ENCODE data around the gene KRT1.

The KRT1 gene

DNA sequence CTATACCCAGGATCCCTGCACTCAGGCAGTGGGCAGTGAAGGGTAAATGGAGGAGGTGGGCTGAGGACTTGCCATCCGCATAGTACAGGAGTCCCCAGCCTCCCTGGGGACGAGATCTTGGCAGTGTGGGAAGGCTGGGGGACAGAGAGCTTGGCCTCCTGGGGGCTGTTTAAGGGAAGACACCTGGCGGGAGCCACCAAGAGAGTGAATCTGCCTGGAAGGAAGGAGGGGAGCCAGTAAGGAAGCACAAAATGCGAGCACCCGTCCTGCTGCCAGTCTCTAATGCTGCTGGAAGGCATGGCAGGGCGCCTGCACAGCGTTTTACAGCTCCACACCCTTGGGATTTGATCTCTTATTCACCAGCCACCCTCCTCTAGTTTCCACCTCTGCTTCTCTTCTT, 20.8 kb downstream of the KRT1 start:
- no peak for DNase-seq

GRCh38 chr12:52658196-52658595, 22.0 kb downstream of the KRT1 start:
- DNase-seq, result no peak

- no peak for DNase-seq
These were observed 22.8 kb downstream of the KRT1 start for GRCh38 chr12:52657250-52657902.

GRCh38 chr12:52656616-52657015, 23.6 kb downstream of the KRT1 start:
- no peak for DNase-seq

- DNase-seq, result no peak
These were observed 24.5 kb downstream of the KRT1 start for GRCh38 chr12:52655720-52656124.

DNA sequence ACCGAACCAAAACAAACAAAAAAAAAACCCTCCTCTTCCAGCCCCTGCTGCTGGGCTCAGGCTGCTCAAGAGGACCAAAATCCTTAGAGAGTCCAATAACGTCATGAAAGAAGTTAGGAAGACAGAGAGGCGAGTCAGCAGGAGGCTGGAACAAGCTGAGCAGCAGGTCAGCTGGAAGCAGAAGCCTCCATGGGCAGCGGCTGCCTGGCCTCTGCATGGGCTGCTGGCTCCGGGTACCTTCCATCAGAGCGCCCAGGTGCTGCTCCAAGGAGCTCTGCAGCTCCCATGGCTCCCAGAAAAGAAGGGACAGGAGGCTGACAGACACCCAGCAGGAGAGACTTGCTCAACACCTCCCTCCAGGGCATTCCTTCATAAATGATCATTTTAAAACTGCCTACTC, 25.0 kb downstream of the KRT1 start:
- no peak for DNase-seq

GRCh38 chr12:52651726-52652261, 28.4 kb downstream of the KRT1 start, which contains the start of gene KRT2:
KRT2 (minus strand) TSS chr12:52652211; CDS start chr12:52652142, 69 bp downstream.
- no peak for DNase-seq

GRCh38 chr12:52650520-52651081, 29.6 kb downstream of the KRT1 start:
- DNase-seq, result no peak

GRCh38 chr12:52649066-52649465, 31.1 kb downstream of the KRT1 start:
- no peak for DNase-seq

DNA sequence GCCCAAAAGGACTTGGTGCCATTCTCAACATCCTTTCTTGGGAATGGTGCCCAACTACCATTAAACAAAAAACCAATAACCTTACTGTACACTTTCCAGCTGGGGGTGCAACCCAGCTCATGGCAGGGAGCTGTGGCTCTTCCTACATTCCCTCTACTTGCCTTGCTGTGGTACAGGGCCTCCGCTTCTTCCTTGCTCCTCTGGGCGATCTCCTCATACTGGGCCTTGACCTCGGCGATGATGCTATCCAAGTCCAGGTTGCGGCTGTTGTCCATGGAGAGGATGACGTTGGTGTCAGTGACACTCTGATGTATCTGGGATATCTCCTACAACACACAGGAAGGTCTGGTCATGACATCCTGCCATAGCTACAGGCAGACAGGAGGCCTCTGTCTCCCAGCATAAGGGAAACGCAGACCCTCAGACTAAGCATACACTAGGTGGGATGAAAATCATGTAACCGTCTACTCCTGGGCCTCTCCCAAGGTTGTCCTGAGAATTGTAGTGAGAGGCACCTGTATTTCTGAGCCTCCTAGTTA, 32.1 kb downstream of the KRT1 start:
- DNase-seq, result no peak

GRCh38 chr12:52647601-52648000, 32.6 kb downstream of the KRT1 start:
- no peak for DNase-seq

DNA sequence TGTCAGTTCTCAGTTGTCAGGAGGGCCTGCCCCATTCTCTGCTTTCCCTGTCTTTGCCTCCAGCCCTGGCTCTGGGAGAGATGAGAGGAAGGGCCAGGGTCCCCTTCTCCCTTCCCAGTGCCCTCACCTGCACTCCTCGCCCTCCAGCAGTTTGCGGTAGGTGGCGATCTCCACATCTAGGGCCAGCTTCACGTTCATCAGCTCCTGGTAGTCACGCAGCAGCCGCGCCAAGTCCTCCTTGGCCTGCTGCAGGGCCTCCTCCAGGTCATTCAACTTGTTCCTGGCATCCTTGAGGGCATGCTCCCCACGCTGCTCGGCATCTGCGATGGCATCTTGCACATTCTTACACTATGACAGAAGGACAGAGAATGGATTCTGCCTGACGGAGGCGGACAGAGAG, 33.6 kb downstream of the KRT1 start:
- no peak for DNase-seq

DNA sequence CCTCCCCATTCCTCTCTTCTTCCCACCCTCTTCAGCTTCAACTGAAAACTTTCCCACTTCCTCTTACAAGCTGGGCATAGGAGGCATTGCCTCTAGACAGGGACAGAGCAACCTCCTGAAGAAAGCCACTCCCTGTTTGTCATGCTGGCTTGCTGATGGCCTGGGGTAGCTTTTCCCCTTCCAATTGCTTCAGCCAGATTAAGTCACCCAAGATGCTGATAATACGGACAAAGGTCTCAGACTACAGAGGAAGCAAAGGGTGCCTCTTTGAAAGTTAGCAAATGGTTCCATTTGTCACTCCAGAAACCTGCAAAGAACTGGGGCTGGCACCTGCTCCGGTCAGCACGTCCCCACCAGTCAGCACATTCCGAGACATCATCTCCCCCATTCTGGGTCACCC, 34.2 kb downstream of the KRT1 start:
- peak; percentile 77 for DNase-seq

- peak; percentile 9 for DNase-seq
These were observed 35.0 kb downstream of the KRT1 start for GRCh38 chr12:52645120-52645761.

- DNase-seq, result no peak
These were observed 36.2 kb downstream of the KRT1 start for GRCh38 chr12:52644078-52644415.

- DNase-seq, result no peak
These were observed 36.8 kb downstream of the KRT1 start for GRCh38 chr12:52643233-52644077.

GRCh38 chr12:52641468-52641867, 38.7 kb downstream of the KRT1 start:
- DNase-seq, result no peak

DNA sequence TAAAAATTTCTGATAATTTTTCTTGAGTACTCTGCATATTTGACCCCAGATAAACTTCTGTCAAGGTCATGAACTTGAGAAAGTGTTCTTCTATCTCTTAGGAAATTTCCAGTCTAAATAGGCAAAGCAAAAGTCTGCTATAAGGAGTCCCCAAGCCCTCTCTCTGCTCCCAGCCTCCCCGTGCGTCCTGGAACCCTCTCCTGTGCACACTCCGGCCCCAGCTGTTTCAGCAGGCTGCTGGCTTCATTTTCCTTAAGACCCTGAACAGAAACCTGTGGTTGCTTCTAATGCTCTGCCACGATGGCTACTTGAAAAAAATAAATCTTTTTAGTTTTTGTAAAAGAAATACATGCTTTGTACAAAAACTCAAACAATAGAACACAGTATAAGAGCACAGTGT, 42.9 kb downstream of the KRT1 start:
- DNase-seq, result no peak

DNA sequence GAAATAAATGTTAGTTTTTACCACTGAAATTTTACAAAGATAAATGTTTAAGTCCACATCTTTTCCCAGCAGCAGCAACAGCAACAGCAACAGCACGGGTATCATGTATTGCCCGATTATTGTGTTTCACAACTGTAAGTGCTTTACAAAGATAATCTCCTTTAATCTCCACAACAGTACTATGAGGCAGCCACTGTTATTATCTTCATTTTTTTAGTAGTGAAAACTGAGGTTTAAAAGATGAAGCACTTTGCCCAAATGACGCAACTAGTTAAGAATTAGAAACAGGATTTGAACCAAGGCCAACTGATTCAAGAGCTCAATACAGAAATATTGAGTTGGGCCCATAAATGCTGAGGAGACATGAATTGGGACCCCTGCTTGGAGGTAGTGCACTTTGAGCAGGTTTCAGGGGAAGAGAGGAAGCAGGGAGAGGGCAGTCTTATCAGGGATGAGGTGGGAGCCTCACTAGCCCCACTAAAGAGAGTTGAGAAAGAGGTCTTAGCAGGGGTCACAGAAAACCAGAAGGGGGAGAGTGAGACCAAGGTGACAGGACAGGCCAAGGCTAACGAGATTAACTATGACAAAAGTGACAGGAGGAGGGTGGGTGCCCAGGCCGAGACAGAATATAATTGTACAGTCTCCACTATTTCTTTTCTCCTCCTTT, 43.5 kb downstream of the KRT1 start:
- no peak for DNase-seq

DNA sequence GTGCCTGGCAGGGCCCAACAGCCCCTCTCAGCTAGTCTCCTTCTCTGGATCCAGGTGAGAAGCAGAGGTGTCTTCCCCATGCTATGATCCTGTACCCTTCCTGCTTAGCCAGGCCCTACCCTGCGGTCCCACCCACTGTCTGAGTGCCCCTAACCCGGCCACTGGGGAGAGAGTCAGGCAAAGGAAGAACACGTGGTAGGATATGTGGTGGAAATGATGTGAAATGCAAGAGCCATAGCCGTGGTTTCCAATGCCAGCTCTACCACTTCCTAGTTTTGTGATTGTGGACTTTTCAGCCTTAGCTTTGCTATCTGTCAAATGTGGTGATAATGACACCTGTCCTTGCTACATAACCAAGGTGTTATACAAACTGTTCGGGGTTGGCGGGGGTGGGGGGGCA, 44.0 kb downstream of the KRT1 start:
- no peak for DNase-seq

DNA sequence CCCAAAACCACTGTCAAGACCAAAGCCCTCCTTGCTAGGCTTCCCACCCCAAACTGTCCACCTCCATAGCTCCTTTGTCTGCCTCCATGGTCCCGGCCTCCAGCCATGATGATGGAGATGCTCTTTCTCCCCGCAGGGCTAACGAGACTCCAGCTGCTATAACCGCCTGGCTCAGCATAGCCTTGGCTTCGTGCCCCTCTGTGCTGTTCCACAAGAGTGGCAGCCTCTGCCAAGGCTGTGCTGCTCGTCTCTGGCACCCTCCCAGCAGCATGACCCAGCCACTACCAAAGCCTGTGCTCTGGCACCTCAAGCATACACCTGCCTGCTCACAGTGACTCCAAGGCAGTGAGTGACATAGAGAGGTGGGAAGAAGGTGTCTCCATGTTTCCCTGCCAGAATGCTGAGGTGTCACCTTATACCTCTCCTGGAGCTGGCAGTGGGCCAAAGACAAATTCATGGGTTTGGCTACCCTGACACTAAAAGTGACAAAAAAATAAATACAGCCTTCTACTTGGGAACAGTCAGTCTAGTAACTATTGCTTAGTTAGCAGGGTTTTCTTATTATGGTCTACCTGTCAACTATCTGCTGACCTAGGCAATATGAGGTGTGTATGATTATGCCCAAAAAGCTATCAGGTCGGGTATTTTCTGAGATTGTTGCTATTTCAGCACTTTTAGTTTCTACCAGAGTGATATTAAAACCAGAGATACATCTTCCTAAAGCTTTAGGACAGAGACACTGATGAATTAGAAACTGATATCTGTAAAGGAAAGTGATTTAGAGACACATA, 45.7 kb downstream of the KRT1 start:
- DNase-seq, result no peak

- peak; percentile 1 for DNase-seq
These were observed 46.8 kb downstream of the KRT1 start for GRCh38 chr12:52633383-52633782.
